GM12878 (cell line): ENCODE results near the gene GRIN2A. TPM values are rescaled to one million over a fixed set of nuclear protein-coding genes. Genes with fewer than 3 reads are reported as not detected.

Experiments
- ATAC-seq: fragments of 200-7000 bp; cut with Tn5 transposase; 3 replicates; pipeline ENCODE4 v1.9.1; 2020; ENCODE audit warnings: mild to moderate bottlenecking, moderate library complexity
- BruUV-seq: library from RNA; stranded (reverse); fragments of 400-500 nt; replicated peaks from 2 replicates; lab custom pipeline; 2021; lab: Mats Ljungman, UMichigan
- CTCF ChIA-PET: fragments of 300-600 bp; sonication (Branson Sonifier 250); formaldehyde crosslinking; extraction: SDS; loops from one replicate; lab custom pipeline; 2021; ENCODE audit warnings: inconsistent platforms; lab: Yijun Ruan, JAX
- POLR2A ChIA-PET: fragments of 350-600 bp; formaldehyde crosslinking; extraction: SDS; loops from one replicate; lab custom pipeline; 2021; ENCODE audit warnings: inconsistent platforms; lab: Charles Lee
- RAD21 ChIA-PET: fragments of 300-600 bp; sonication (Branson Sonifier 250); formaldehyde crosslinking; loops from one replicate; lab custom pipeline; 2023; ENCODE audit warnings: antibody characterized with exemption; ENCODE audit not compliant: unreplicated experiment; lab: Charles Lee
- SMC1A ChIA-PET: fragments of 300-600 bp; sonication (Branson Sonifier 250); formaldehyde crosslinking; loops from one replicate; lab custom pipeline; 2023; ENCODE audit not compliant: unreplicated experiment, uncharacterized antibody; lab: Charles Lee
- DNase-seq: peaks from one replicate; pipeline ENCODE4 v3.0.0-alpha.2; 2011; ENCODE audit warnings: low read depth, low spot score
- FAIRE-seq: peaks from 3 replicates; lab custom pipeline; 2011; peaks lifted over from hg19 to GRCh38; lab: Jason Lieb, UNC
- H2AFZ ChIP-seq: 2 replicates; pipeline ENCODE4 v1.6.0; 2011; ENCODE audit warnings: low read depth, low read length, control low read depth; ENCODE audit not compliant: control insufficient read depth
- H3K27ac ChIP-seq: 2 replicates; pipeline ENCODE4 v1.5.1; 2011; ENCODE audit warnings: control low read depth; ENCODE audit not compliant: control insufficient read depth, insufficient read depth
- H3K27me3 ChIP-seq, 2 experiments: replicated peaks in 1 of 2; 2 replicates each; pipeline versions ENCODE4 v1.6.0 to v1.6.1; 2011; ENCODE audit warnings: low read length in 1 of 2; ENCODE audit not compliant: control insufficient read depth in 2 of 2, insufficient read depth in 2 of 2
- H3K36me3 ChIP-seq, 2 experiments: 2 replicates each; pipeline ENCODE4 v1.5.1; 2011; ENCODE audit warnings: low read length in 1 of 2; ENCODE audit not compliant: control insufficient read depth in 2 of 2, insufficient read depth in 2 of 2
- H3K4me1 ChIP-seq: 2 replicates; pipeline ENCODE4 v1.6.1; 2011; ENCODE audit warnings: mild to moderate bottlenecking, low read length, moderate library complexity, mixed read lengths; ENCODE audit not compliant: control insufficient read depth, insufficient read depth
- H3K4me2 ChIP-seq: 2 replicates; pipeline ENCODE4 v1.6.0; 2011; ENCODE audit warnings: control low read depth; ENCODE audit not compliant: control insufficient read depth, insufficient read depth
- H3K4me3 ChIP-seq: fragments of 200-600 bp; sonication (generic); 2 replicates; pipeline ENCODE4 v1.5.1; 2016
- H3K79me2 ChIP-seq: 2 replicates; pipeline ENCODE4 v1.6.0; 2011; ENCODE audit warnings: low read length; ENCODE audit not compliant: control insufficient read depth, insufficient read depth
- H3K9ac ChIP-seq: 2 replicates; pipeline ENCODE4 v1.8.0; 2011; ENCODE audit warnings: low read length, control low read depth, mixed read lengths; ENCODE audit not compliant: control insufficient read depth, insufficient read depth
- H3K9me3 ChIP-seq: replicated peaks from 3 replicates; pipeline ENCODE4 v1.5.1; 2011; ENCODE audit warnings: mild to moderate bottlenecking, low read length; ENCODE audit not compliant: control insufficient read depth, insufficient read depth
- H4K20me1 ChIP-seq: 2 replicates; pipeline ENCODE4 v1.6.0; 2011; ENCODE audit not compliant: control insufficient read depth, insufficient read depth
- CREB1 ChIP-seq: IDR thresholded peaks from 2 replicates; pipeline ENCODE4 v1.6.1; 2012; ENCODE audit warnings: low read depth, mild to moderate bottlenecking, inconsistent platforms
- IKZF1 ChIP-seq: fragments of 450-650 bp; conservative IDR thresholded peaks from 2 replicates; pipeline ENCODE4 v1.6.1; 2017; ENCODE audit warnings: antibody characterized with exemption, mild to moderate bottlenecking
- MTA2 ChIP-seq: fragments of 450-650 bp; IDR thresholded peaks from 2 replicates; pipeline ENCODE4 v1.6.1; 2016; ENCODE audit warnings: low read depth, mild to moderate bottlenecking, moderate library complexity
- SREBF2 ChIP-seq: IDR thresholded peaks from 2 replicates; pipeline ENCODE4 v1.6.1; 2012; ENCODE audit warnings: mild to moderate bottlenecking, low read length
- SUZ12 ChIP-seq: fragments of 200-600 bp; sonication (generic); IDR thresholded peaks from one replicate; pipeline ENCODE4 v1.6.1; 2018; ENCODE audit warnings: antibody characterized with exemption, mild to moderate bottlenecking; ENCODE audit not compliant: unreplicated experiment
- ZBTB4 ChIP-seq: fragments of 450-650 bp; formaldehyde crosslinking; IDR thresholded peaks from 2 replicates; pipeline ENCODE4 v1.4.0; 2022; ENCODE audit warnings: mild to moderate bottlenecking, moderate library complexity
- WGBS: methylation state at CpG from one replicate; pipeline ENCODE4 v1.1.6; 2016; ENCODE audit warnings: low lambda C conversion rate; ENCODE audit not compliant: insufficient replicate concordance, insufficient coverage; ENCODE audit errors: missing lambda C conversion rate; 5-methylcytosine and 5-hydroxymethylcytosine counted together
- in situ Hi-C: fragments of 300-500 bp; cut with MboI; formaldehyde crosslinking; loops from 9 replicates; pipeline ENCODE4 v1.14.3; 2018; ENCODE audit warnings: mixed read lengths
- intact Hi-C: fragments of 100-400 bp; cut with micrococcal nuclease; formaldehyde crosslinking; loops from one replicate; pipeline ENCODE4 v1.14.2; 2022; ENCODE audit not compliant: unreplicated experiment
- polyA plus RNA-seq, 11 experiments: library from polyadenylated mRNA; depleted of rRNA in 4 of 11; unstranded in 6 of 11; stranded (reverse) in 5 of 11; fragments of >200 nt; fragmentation: Nextera tagmentation in 4 of 11; fragmentation: Illumina TruSeq in 1 of 11; extraction: Ambion mirVana in 4 of 11; extraction: Trizol in 1 of 11; gene quantifications; 1 replicate in 1 of 11; 2 replicates in 10 of 11; pipeline versions ENCODE4 v1.2.1 to v1.2.3, GENCODE V29; 2011 to 2016; ENCODE audit warnings: inconsistent platforms in 2 of 11, missing spikeins in 2 of 11, low read depth in 1 of 11
- total RNA-seq, 4 experiments: library from RNA; depleted of rRNA in 3 of 4; stranded (reverse); fragments of >200 nt in 3 of 4; fragmentation: Illumina TruSeq in 1 of 4; extraction: Trizol in 1 of 4; gene quantifications; 2 replicates each; pipeline versions ENCODE4 v1.2.1 to v1.2.3, GENCODE V29; 2013 to 2021

GRIN2A gene
- total and polyA plus RNA-seq, 10 of the 15 experiments (the other 5 are each of a cell fraction or from before 2014, with no cell fraction given), result 2.4 to 13.3 (median 7.3) TPM

- TF ChIP-seq MTA2, result no peak
- no peak for TF ChIP-seq SUZ12
- TF ChIP-seq IKZF1, result no peak
- no peak for TF ChIP-seq CREB1
- TF ChIP-seq SREBF2, result no peak
- TF ChIP-seq ZBTB4 (CRISPR knock-in tag), result no peak
- Histone ChIP-seq H3K4me2 (no peak overlapping the region), H3K79me2 (no peaks in the 10 kb centered on the region), H3K9ac (no peak overlapping the region), H3K4me3 (no peak overlapping the region), H4K20me1 (no peaks in the 10 kb centered on the region), H3K36me3 (no peaks in the 10 kb centered on the region), H3K4me1 (no peaks in the 10 kb centered on the region), H2AFZ (no peak overlapping the region), H3K27me3 (no peaks in the 10 kb centered on the region), H3K27ac (no peak overlapping the region), H3K9me3 (no peaks in the 10 kb centered on the region)
- in situ Hi-C loops, result no loop called here
- POLR2A ChIA-PET, result no interaction called here
- WGBS, result 18% methylated on average over 5 of the region's 5 CpGs
- no TSS peak for BruUV-seq
- SMC1A ChIA-PET, result interaction anchor here (1.0 to 1.6 kb wide), 8 partner anchors 9 to 361 kb away, joined by 3 to 8 read pairs (median 3); no protein-coding TSS in a partner anchor
- CTCF ChIA-PET, result interaction anchor here (0.7 to 2.3 kb wide), 5 partner anchors 26 to 701 kb away, joined by 3 to 8 read pairs (median 4); no protein-coding TSS in a partner anchor
- intact Hi-C loops, result no loop called here
- ATAC-seq, result peak; percentile 46; the same call in 2 of the 3 replicates
- DNase-seq, result no peak
- FAIRE-seq, result no peak
- RAD21 ChIA-PET, result interaction anchor here (0.9 to 1.5 kb wide), 4 partner anchors 19 to 168 kb away, joined by 3 to 7 read pairs (median 4); partner anchors contain the start of gene GRIN2A
Observed at GRCh38 chr16:10013774-10014173, 168.5 kb downstream of the GRIN2A start.
